Medulla oblongata (tissue), 1 donor: Measurements from ENCODE around the gene LRFN5.
"Not testable (repeated sequence)": the region's sequence is repeated elsewhere in the genome, so short reads cannot be mapped to it uniquely, and the experiment has no call there.

Experiments
- DNase-seq: peaks from one replicate; pipeline ENCODE4 v3.0.0-alpha.2; 2015; ENCODE audit errors: extremely low spot score

LRFN5 gene

GRCh38 chr14:41636492-41637392 is 30.1 kb downstream of the LRFN5 start:
- DNase-seq: no peak

DNA sequence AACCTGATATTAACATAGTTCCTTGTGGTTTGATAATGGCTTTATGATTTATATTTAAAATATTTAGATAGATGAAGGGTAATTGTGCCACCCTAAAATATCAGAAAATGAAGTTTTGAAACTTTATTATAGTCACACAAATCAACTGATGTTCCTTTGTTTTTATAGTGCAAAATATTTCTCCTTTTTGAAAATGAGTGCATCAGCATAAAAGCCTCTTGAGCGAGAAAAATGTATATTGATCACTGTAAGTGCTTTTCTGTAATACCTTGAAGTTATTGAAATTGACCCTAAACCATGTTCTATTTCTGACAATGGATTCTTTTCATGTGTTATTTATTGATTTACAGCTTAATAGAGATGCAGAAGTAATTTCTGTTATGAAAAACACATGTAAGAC is 35.0 kb downstream of the LRFN5 start:
- DNase-seq: no peak

DNA sequence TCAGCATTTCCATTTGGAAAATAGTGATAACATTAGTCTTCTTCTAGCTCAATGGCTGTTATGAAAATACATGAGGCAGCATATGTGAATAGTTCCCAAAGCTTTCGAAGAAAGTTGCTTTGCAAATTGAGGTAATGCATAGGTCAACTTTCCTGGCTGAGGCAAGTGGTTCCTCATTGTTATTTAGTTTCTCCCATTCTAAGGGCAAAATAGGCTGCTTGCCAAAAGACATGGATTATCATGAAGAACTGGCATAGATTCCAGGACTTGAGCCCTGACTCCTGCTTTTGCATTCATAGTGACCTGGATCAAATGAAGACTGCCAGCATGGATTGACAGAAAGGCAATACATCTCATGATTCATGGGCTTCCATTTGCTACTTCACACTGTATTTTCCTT is 35.7 kb downstream of the LRFN5 start:
- no peak for DNase-seq

DNA sequence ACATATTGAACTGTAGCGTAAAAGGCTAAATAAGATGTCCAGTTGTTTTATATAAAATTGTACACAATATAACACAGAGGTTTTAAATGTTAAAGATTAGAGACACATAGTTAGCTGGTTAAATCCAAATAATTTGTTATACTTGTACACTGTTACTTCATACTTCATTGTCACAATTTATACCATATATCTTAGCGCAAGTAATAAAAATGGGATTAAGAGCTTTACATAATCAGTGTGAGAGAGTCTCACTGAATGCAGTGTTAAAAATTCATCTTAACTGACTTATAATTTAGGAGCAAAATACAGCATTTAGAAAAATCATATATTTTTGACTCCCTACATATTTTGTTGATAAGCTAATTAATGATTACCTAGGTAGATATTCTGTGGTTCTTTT is 36.1 kb downstream of the LRFN5 start:
- DNase-seq: no peak

- no peak for DNase-seq
Observed at GRCh38 chr14:41644606-41645005, 37.9 kb downstream of the LRFN5 start.

DNA sequence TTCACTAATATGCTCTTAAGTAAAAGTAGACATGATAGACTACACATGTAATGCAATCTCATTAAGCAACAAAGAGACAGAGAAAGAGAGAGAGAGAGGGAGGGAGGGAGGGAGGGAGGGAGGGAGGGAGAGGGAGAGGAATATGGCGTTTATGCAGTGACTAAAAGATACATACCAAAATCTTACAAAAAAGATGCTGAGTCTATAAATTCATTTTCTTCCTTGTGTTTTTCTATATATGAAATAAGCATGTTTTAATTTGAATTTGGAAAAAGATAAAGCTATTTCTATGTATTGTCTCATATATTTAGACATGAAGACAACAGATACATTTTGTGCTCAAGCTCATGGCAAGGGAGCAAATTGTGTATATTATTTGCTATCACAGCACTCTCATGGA is 44.1 kb downstream of the LRFN5 start:
- no peak for DNase-seq

DNA sequence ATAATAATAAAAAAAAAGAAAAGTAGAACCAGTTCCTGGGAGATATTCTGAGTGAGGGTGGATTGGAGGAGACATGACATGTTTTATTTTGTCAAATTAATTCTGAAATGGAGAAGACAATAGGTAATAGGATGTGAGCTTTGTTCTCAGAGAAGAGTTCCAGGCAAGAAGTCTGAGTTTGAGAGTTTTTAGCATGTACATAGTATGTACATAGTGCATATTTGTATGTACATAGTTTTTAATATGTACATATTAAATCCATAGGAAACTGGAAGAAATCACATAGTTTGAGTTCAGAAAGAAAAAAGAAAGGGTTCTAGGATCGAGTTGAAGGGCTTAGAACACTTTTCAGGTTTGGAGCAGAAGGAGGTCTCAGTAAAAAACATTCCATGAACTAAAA is 47.5 kb downstream of the LRFN5 start:
- no peak for DNase-seq

DNA sequence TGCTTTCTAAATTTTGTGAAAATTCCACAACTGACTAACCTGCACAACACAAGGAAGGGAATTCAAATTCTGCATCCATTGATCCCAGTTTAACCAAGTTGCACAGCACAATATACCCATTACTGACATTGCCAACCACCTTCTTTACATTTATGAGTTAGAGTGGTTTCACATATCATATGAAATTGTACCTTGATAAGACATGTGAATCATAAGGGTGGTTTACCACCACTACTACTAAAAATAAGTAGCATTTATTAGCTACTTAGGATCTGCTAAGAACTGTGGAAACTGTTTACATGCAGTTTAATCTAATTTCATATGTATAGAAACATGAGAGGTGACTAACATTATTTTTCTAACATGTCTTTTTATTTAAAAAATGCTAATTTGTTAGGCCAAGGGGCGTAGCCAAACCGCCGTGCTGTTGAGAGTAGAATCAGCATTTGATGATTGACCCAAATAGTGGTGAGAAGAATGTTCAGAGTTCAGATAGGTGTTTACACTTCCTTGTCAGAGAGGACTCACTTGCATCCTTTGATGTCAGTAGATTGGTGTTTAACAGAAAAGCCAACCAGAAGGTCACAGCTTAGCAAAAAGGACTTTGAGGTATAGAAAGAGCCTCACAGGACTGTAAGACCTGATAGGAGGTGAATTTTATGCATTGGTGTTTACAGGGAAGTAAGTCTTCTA is 56.2 kb downstream of the LRFN5 start:
- DNase-seq: no peak

- no peak for DNase-seq
Observed at GRCh38 chr14:41663473-41663850, 56.8 kb downstream of the LRFN5 start.

- DNase-seq: no peak
Observed at GRCh38 chr14:41666301-41666700, 59.6 kb downstream of the LRFN5 start.

- DNase-seq: no peak
Observed at GRCh38 chr14:41668356-41668755, 61.7 kb downstream of the LRFN5 start.

- DNase-seq: not testable (repeated sequence)
Observed at GRCh38 chr14:41673601-41674000, 66.9 kb downstream of the LRFN5 start.

- not testable (repeated sequence) for DNase-seq
Observed at GRCh38 chr14:41674511-41674971, 67.9 kb downstream of the LRFN5 start.

- DNase-seq: no peak
Observed at GRCh38 chr14:41699486-41699885, 92.8 kb downstream of the LRFN5 start.

DNA sequence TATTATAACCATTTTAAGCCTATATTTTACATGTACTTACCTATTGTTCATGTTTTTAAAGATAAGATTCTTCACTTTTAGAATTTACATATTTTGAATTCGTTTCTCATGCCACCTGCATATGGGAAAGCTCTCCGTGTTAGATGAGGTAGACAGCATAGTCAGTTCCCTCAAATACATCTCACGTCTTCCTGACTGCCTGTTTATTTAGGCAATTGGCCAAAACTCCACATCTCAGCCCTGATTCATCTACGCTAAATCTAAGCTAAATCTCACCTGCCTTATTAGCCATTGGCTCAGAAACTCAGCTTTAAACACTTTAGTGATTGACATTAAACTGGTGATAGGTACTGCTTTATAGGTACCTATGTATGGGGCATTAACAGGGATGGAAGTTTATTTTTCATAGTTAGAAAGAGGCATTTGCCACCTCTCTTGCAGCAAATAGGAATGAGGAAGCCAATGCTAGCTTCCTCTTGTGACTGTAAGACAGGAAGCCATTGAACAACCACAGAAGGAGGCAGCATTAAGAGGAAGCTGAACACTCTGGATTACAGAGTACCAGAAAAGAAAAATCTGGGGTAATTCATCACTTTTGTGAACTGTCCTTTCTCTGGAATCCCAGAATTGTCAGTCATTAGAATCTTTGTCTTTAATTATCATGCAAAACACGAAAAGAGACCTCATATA is 111.9 kb downstream of the LRFN5 start:
- peak; percentile 58 for DNase-seq

DNA sequence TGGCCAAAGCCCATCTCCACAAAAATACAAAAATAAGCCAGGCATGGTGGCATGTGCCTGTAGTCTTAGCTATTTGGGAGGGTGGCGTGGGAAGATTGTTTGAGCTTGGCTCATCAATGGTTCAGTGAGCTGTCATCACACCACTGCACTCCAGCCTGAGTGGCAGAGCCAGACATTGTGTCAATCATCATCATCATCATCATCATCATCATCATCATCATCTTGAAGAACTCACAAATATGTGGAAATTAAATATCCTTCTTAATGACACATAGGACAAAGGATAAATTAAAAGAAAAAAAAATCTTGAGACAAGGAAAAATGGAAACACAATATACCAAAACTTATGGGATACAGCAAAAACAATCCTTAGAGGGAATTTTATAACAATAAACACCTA is 132.5 kb downstream of the LRFN5 start:
- no peak for DNase-seq

DNA sequence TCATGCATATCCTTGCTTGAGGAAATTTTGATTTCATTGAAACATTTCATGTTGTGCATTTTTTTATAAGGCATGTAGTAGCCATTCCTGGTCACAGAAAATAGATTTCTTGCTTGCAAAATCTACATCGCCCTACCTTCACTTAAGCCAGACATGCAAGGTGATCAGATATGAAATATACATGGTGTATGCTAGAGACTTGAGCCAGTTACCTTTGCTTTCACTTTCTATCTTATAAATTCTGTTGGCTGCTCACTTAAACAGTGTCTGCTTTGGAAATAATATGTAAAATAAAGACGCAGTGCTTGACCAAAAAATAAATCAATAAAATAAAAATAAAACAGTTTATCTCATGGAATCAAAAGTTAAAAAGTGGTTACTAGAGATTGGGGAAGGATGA is 136.5 kb downstream of the LRFN5 start:
- DNase-seq: no peak

DNA sequence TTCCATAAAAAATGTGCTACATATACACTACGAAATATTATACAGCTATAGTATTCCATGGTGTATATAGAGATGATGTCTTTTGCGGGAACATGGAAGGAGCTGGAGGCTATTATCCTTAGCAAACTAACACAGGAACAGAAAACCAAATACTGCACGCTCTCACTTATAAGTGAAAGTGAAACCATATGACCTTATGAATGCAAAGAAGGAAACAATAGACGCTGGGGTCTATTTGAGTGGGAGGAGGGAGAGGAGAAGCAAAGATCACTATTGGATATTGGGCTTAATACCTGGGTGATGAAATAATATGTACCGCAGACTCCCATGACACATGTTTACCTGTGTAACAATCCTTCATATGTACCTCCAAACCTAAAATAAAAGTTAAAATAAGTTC is 142.8 kb downstream of the LRFN5 start:
- DNase-seq: no peak

GRCh38 chr14:41750575-41750974 is 143.9 kb downstream of the LRFN5 start:
- not testable (repeated sequence) for DNase-seq

DNA sequence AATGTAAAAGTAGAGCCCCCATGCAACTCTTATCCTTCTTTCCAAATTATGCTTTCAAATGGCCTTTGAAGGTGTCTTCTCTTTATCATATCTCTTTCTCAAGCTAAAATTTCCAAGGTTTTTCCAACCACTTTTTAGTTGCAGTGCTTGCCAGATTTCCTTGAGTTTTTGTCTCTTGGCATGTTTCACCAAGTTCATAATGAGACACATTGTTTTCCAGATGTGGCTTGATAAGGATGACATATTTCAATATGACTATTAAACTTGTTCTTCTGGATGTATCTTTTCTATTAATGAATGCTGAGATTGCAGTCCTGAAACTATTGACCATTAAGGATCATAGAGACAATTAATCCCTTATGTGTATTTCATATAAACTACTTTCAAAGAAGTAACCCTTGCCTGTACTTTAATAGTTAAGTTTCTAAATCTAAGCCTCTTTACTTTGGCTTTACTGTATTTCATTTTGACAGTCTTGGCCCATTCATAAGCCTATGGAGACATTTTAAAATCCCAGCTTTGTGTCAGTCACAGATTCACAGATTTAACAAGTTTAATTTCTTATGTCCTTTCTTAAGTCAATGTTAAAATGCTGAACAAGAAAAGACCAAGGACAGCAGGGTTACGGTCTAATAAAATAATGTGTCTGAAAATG is 151.5 kb downstream of the LRFN5 start:
- DNase-seq: no peak

GRCh38 chr14:41761204-41761603 is 154.5 kb downstream of the LRFN5 start:
- DNase-seq: no peak

- no peak for DNase-seq
Observed at GRCh38 chr14:41766772-41767171, 160.1 kb downstream of the LRFN5 start.
